ENCODE results near the gene TARDBP. TPM values are rescaled to one million over a fixed set of nuclear protein-coding genes. Genes with fewer than 3 reads are reported as not detected.

TARDBP gene
- total and polyA plus RNA-seq, 2 donors (not counting 1 experiment from before 2014, with no cell fraction given) = 85.2 to 222 TPM

GRCh38 chr1:11067716-11068599, 55.5 kb downstream of the TARDBP start:
- POLR2A ChIA-PET = no interaction called here
- Histone ChIP-seq H3K9ac (ENCODE audit: low read length) (no peak overlapping the region), H3K27ac (ENCODE audit: low read length in 2 of 2) (no peak overlapping the region), H3K4me3 (ENCODE audit: control extremely low read depth in 1 of 5, extremely low read depth in 1 of 5, insufficient read depth in 1 of 5, low read depth in 2 of 5, low read length in 4 of 5) (no peak overlapping the region), H4K20me1 (ENCODE audit: control insufficient read depth, insufficient read depth, low read length, poor library complexity, severe bottlenecking) (no peaks in the 10 kb centered on the region), H3K79me2 (ENCODE audit: control insufficient read depth, insufficient read depth, low read length) (peaks cover 3% of the 10 kb centered on the region), H3K9me3 (ENCODE audit: control extremely low read depth in 1 of 3, control insufficient read depth in 2 of 3, insufficient read depth in 1 of 3, low read length in 2 of 3) (peaks cover 0 to 3% (median 0%) of the 10 kb centered on the region in 3 donors), H3K4me1 (ENCODE audit: control insufficient read depth in 2 of 2, insufficient read depth in 2 of 2, low read length in 2 of 2) (no peaks in the 10 kb centered on the region), H3K27me3 (replicated peaks in 1 of 4; ENCODE audit: control extremely low read depth in 1 of 4, control insufficient read depth in 3 of 4, insufficient read depth in 4 of 4, low read length in 3 of 4) (no peaks in the 10 kb centered on the region), H2AFZ (ENCODE audit: insufficient read depth, low read depth, low read length, poor library complexity, severe bottlenecking) (no peak overlapping the region), H3K36me3 (replicated peaks in 1 of 2; ENCODE audit: control extremely low read depth in 1 of 2, control insufficient read depth in 1 of 2, extremely low read depth in 1 of 2, insufficient read depth in 2 of 2, low read length in 1 of 2) (peaks cover 4 to 65% of the 10 kb centered on the region in 2 experiments), H3K4me2 (replicated peaks; ENCODE audit: low read depth, low read length, poor library complexity, severe bottlenecking) (no peak overlapping the region)
- intact Hi-C loops (cut with micrococcal nuclease) = no loop called here
- no peaks in the 10 kb centered on the region for H3K27me3 Mint-ChIP-seq
- 92% methylated on average over 17 of the region's 18 CpGs for WGBS (ENCODE audit: insufficient coverage)
- DNase-seq (no peak), ATAC-seq (ENCODE audit: low read depth) (no peak)
- H3K4me3 Mint-ChIP-seq = no peak overlapping the region
- no peaks in the 10 kb centered on the region for H3K9me3 Mint-ChIP-seq (ENCODE audit: insufficient read depth)
- CTCF ChIA-PET = no interaction called here
- no peak overlapping the region for H3K27ac Mint-ChIP-seq
- peaks cover 4% of the 10 kb centered on the region for H3K4me1 Mint-ChIP-seq
- TF ChIP-seq EZH2 (IDR thresholded peaks at IDR 0.05; ENCODE audit: borderline replicate concordance, insufficient read depth, low read depth, low read length, poor library complexity, severe bottlenecking) = no peak
- TF ChIP-seq, protein P1, sequence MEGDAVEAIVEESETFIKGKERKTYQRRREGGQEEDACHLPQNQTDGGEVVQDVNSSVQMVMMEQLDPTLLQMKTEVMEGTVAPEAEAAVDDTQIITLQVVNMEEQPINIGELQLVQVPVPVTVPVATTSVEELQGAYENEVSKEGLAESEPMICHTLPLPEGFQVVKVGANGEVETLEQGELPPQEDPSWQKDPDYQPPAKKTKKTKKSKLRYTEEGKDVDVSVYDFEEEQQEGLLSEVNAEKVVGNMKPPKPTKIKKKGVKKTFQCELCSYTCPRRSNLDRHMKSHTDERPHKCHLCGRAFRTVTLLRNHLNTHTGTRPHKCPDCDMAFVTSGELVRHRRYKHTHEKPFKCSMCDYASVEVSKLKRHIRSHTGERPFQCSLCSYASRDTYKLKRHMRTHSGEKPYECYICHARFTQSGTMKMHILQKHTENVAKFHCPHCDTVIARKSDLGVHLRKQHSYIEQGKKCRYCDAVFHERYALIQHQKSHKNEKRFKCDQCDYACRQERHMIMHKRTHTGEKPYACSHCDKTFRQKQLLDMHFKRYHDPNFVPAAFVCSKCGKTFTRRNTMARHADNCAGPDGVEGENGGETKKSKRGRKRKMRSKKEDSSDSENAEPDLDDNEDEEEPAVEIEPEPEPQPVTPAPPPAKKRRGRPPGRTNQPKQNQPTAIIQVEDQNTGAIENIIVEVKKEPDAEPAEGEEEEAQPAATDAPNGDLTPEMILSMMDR (IDR thresholded peaks at IDR 0.05) = no peak
